COLO668 (cell line): Measurements from ENCODE around the gene TOLLIP.

ENCODE experiments used
- DNase-seq: peaks from one replicate; lab custom pipeline; 2025; ENCODE audit not compliant: unreplicated experiment; lab: John Stamatoyannopoulos, UW

TOLLIP gene

GRCh38 chr11:1285316-1285744 lies 24.1 kb downstream of the TOLLIP start:
- DNase-seq, result no peak

GRCh38 chr11:1283906-1284305 lies 25.5 kb downstream of the TOLLIP start:
- DNase-seq, result no peak

GRCh38 chr11:1283091-1283511 lies 26.3 kb downstream of the TOLLIP start:
- DNase-seq, result no peak

GRCh38 chr11:1281974-1282365 lies 27.5 kb downstream of the TOLLIP start:
- no peak for DNase-seq

- DNase-seq, result no peak
Measured at GRCh38 chr11:1281326-1281973, 28.0 kb downstream of the TOLLIP start.

GRCh38 chr11:1280116-1281035 lies 29.1 kb downstream of the TOLLIP start:
- DNase-seq, result no peak

- no peak for DNase-seq
Measured at GRCh38 chr11:1279674-1280055, 29.8 kb downstream of the TOLLIP start.

GRCh38 chr11:1278766-1279673 lies 30.4 kb downstream of the TOLLIP start:
- DNase-seq, result no peak

- no peak for DNase-seq
Measured at GRCh38 chr11:1277936-1278512, 31.4 kb downstream of the TOLLIP start.

GRCh38 chr11:1276866-1277615 lies 32.4 kb downstream of the TOLLIP start:
- no peak for DNase-seq

- no peak for DNase-seq
Measured at GRCh38 chr11:1276041-1276790, 33.2 kb downstream of the TOLLIP start.

- DNase-seq, result no peak
Measured at GRCh38 chr11:1275021-1275420, 34.4 kb downstream of the TOLLIP start.

GRCh38 chr11:1274501-1274900 lies 34.9 kb downstream of the TOLLIP start:
- no peak for DNase-seq

GRCh38 chr11:1272531-1272930 lies 36.9 kb downstream of the TOLLIP start:
- no peak for DNase-seq

GRCh38 chr11:1271927-1272326 lies 37.5 kb downstream of the TOLLIP start:
- no peak for DNase-seq

GRCh38 chr11:1271406-1271805 lies 38.0 kb downstream of the TOLLIP start:
- DNase-seq, result no peak

GRCh38 chr11:1271002-1271401 lies 38.4 kb downstream of the TOLLIP start:
- DNase-seq, result no peak

GRCh38 chr11:1270476-1270875 lies 39.0 kb downstream of the TOLLIP start:
- DNase-seq, result no peak

GRCh38 chr11:1269957-1270356 lies 39.5 kb downstream of the TOLLIP start:
- DNase-seq, result no peak
